Left ventricle myocardium inferior (tissue), 1 donor: Measurements from ENCODE around the gene CACNG7. TPM values are rescaled to one million over a fixed set of nuclear protein-coding genes. Genes with fewer than 3 reads are reported as not detected.

Source experiments
- DNase-seq: peaks from one replicate; pipeline ENCODE4 v3.0.0-alpha.2; 2020
- H3K27ac ChIP-seq: fragments of 200-600 bp; replicated peaks from 2 replicates; pipeline ENCODE4 v1.8.0; 2021
- H3K27me3 ChIP-seq: fragments of 200-600 bp; 2 replicates; pipeline ENCODE4 v1.8.0; 2021; ENCODE audit warnings: low read depth
- H3K36me3 ChIP-seq: fragments of 200-600 bp; 2 replicates; pipeline ENCODE4 v1.8.0; 2021
- H3K4me1 ChIP-seq: fragments of 200-600 bp; 2 replicates; pipeline ENCODE4 v1.8.0; 2021
- H3K4me3 ChIP-seq: fragments of 200-600 bp; 2 replicates; pipeline ENCODE4 v1.8.0; 2021; ENCODE audit warnings: mild to moderate bottlenecking, moderate library complexity
- H3K9me3 ChIP-seq: fragments of 200-600 bp; replicated peaks from 2 replicates; pipeline ENCODE4 v1.8.0; 2021
- CTCF ChIP-seq: fragments of 200-600 bp; IDR thresholded peaks from 2 replicates; pipeline ENCODE4 v1.8.0; 2021; ENCODE audit warnings: antibody characterized with exemption, mild to moderate bottlenecking, borderline replicate concordance
- intact Hi-C: fragments of 100-400 bp; cut with micrococcal nuclease; formaldehyde crosslinking; loops from one replicate; pipeline ENCODE4 v1.11.0; 2022
- total RNA-seq: library from RNA; stranded (reverse); fragmentation: NEBNext Ultra II Directional; extraction: Animal tissue kit (Norgen Biotek cat#: 25700); gene quantifications from one replicate; pipeline ENCODE4 v1.2.1, GENCODE V29; 2021
- donor health status: DM: no; HTN: yes; CAD: no; lungs with severe emphysema.

CACNG7 gene
- total RNA-seq, 1 donor from 2014 or later = not detected

GRCh38 chr19:53881482-53882390 is 27.3 kb upstream of the CACNG7 start, which contains the start of gene PRKCG:
Gene PRKCG (plus strand): TSS chr19:53882197. CDS start chr19:53882495, 298 bp downstream.
- intact Hi-C loops = loop anchor here (5.0 kb wide), 1 partner anchor 39 kb away; no protein-coding TSS in a partner anchor
- peak; percentile 29 for DNase-seq
- Histone ChIP-seq H3K27me3 (peaks cover 68% of the 10 kb centered on the region), H3K27ac (no peak within 1 kb of the TSS), H3K36me3 (no peaks in the 10 kb centered on the region), H3K4me1 (peaks cover 28% of the 10 kb centered on the region), H3K9me3 (no peaks in the 10 kb centered on the region), H3K4me3 (peak within 1 kb of the TSS; percentile 63)
- TF ChIP-seq CTCF = peak; percentile 71

- H3K27me3 ChIP-seq = peaks cover 76% of the 10 kb centered on the region
- no peak for DNase-seq
- H3K4me1 ChIP-seq = peaks cover 28% of the 10 kb centered on the region
- H3K4me3 ChIP-seq = peak overlapping the region; percentile 63
- no peak for TF ChIP-seq CTCF
- intact Hi-C loops = loop anchor here (5.0 kb wide), 1 partner anchor 40 kb away; no protein-coding TSS in a partner anchor
- H3K27ac ChIP-seq = no peak overlapping the region
- no peaks in the 10 kb centered on the region for H3K36me3 ChIP-seq
- no peaks in the 10 kb centered on the region for H3K9me3 ChIP-seq
Measured at GRCh38 chr19:53882391-53883050, 26.6 kb upstream of the CACNG7 start.

GRCh38 chr19:53883231-53883661 is 25.8 kb upstream of the CACNG7 start:
- H3K27ac ChIP-seq = no peak overlapping the region
- H3K27me3 ChIP-seq = peaks cover 78% of the 10 kb centered on the region
- no peak for DNase-seq
- H3K36me3 ChIP-seq = no peaks in the 10 kb centered on the region
- no peaks in the 10 kb centered on the region for H3K9me3 ChIP-seq
- H3K4me3 ChIP-seq = no peak overlapping the region
- peaks cover 28% of the 10 kb centered on the region for H3K4me1 ChIP-seq
- no peak for TF ChIP-seq CTCF
- intact Hi-C loops = loop anchor here (5.0 kb wide), 1 partner anchor 41 kb away; no protein-coding TSS in a partner anchor

- no peak for DNase-seq
- H3K4me3 ChIP-seq = no peak overlapping the region
- H3K4me1 ChIP-seq = peaks cover 25% of the 10 kb centered on the region
- intact Hi-C loops = loop anchor here (5.0 kb wide), 1 partner anchor 41 kb away; no protein-coding TSS in a partner anchor
- peaks cover 78% of the 10 kb centered on the region for H3K27me3 ChIP-seq
- H3K9me3 ChIP-seq = no peaks in the 10 kb centered on the region
- no peaks in the 10 kb centered on the region for H3K36me3 ChIP-seq
- no peak for TF ChIP-seq CTCF
- H3K27ac ChIP-seq = no peak overlapping the region
Measured at GRCh38 chr19:53883741-53884140, 25.3 kb upstream of the CACNG7 start.

- Histone ChIP-seq H3K36me3 (no peaks in the 10 kb centered on the region), H3K27ac (no peak overlapping the region), H3K4me1 (peaks cover 20% of the 10 kb centered on the region), H3K9me3 (no peaks in the 10 kb centered on the region), H3K4me3 (no peak overlapping the region), H3K27me3 (peaks cover 82% of the 10 kb centered on the region)
- intact Hi-C loops = loop anchor here (5.0 kb wide), 1 partner anchor 42 kb away; no protein-coding TSS in a partner anchor
- DNase-seq = no peak
- no peak for TF ChIP-seq CTCF
Measured at GRCh38 chr19:53884256-53884655, 24.8 kb upstream of the CACNG7 start.
